ENCODE results near the gene POLR1E.
A peak's percentile ranks its signal among the peaks of the same experiment; 100 is the strongest.
"Not testable (repeated sequence)": the region's sequence is repeated elsewhere in the genome, so short reads cannot be mapped to it uniquely, and the experiment has no call there.

POLR1E gene

GRCh38 chr9:37495571-37495970 lies 9.8 kb downstream of the POLR1E start:
- intact Hi-C loops (cut with DNase I) = no loop called here
- peak in 1 of 42 donors; percentile 13 for DNase-seq

- intact Hi-C loops (cut with DNase I) = no loop called here
- DNase-seq = peak in 1 of 42 donors; percentile 15
Observed at GRCh38 chr9:37496020-37496419, 10.3 kb downstream of the POLR1E start.

GRCh38 chr9:37497320-37497719 lies 11.6 kb downstream of the POLR1E start:
- DNase-seq = peak in 1 of 42 donors; percentile 12
- intact Hi-C loops (cut with DNase I) = no loop called here

- intact Hi-C loops (cut with DNase I) = no loop called here
Observed at GRCh38 chr9:37498457-37498856, 12.7 kb downstream of the POLR1E start.

GRCh38 chr9:37499297-37499696 lies 13.5 kb downstream of the POLR1E start:
- no peak for DNase-seq
- intact Hi-C loops (cut with DNase I) = no loop called here

More at GRCh38 chr9:37498457-37498856, 12.7 kb downstream of the POLR1E start:
- peak in 1 of 42 donors; percentile 3 for DNase-seq

- intact Hi-C loops (cut with DNase I) = no loop called here
- no peak for DNase-seq
Observed at GRCh38 chr9:37501957-37502596, 16.3 kb downstream of the POLR1E start.

GRCh38 chr9:37503736-37504135 lies 18.0 kb downstream of the POLR1E start:
- no peak for DNase-seq
- intact Hi-C loops (cut with DNase I) = no loop called here

GRCh38 chr9:37504605-37505004 lies 18.9 kb downstream of the POLR1E start:
- DNase-seq = peak in 1 of 42 donors; percentile 2
- intact Hi-C loops (cut with DNase I) = no loop called here

GRCh38 chr9:37507566-37508134 lies 21.9 kb downstream of the POLR1E start:
- DNase-seq = no peak
- intact Hi-C loops (cut with DNase I) = no loop called here

GRCh38 chr9:37508135-37508833 lies 22.5 kb downstream of the POLR1E start:
- intact Hi-C loops (cut with DNase I) = no loop called here
- DNase-seq = no peak

GRCh38 chr9:37508834-37509206 lies 23.1 kb downstream of the POLR1E start:
- intact Hi-C loops (cut with DNase I) = no loop called here
- DNase-seq = peak in 23 of 42 donors; percentile 9 to 74 (median 37)

- intact Hi-C loops (cut with DNase I) = no loop called here
- DNase-seq = no peak
Observed at GRCh38 chr9:37509536-37509935, 23.8 kb downstream of the POLR1E start.

- intact Hi-C loops (cut with DNase I); DNase-seq: not testable (repeated sequence)
Observed at GRCh38 chr9:37510053-37510452, 24.3 kb downstream of the POLR1E start.

- DNase-seq = no peak
- intact Hi-C loops (cut with DNase I) = no loop called here
Observed at GRCh38 chr9:37511016-37512010, 25.6 kb downstream of the POLR1E start.

- intact Hi-C loops (cut with DNase I) = no loop called here
- no peak for DNase-seq
Observed at GRCh38 chr9:37512437-37512836, 26.7 kb downstream of the POLR1E start.

- intact Hi-C loops (cut with DNase I) = not testable (repeated sequence)
Observed at GRCh38 chr9:37514415-37514814, 28.7 kb downstream of the POLR1E start.

GRCh38 chr9:37514999-37515398 lies 29.3 kb downstream of the POLR1E start:
- no peak for DNase-seq

More at GRCh38 chr9:37514415-37514814, 28.7 kb downstream of the POLR1E start:
- DNase-seq = not testable (repeated sequence)

GRCh38 chr9:37515620-37516258 lies 30.0 kb downstream of the POLR1E start:
- no peak for DNase-seq
- intact Hi-C loops (cut with DNase I) = no loop called here

More at GRCh38 chr9:37514999-37515398, 29.3 kb downstream of the POLR1E start:
- intact Hi-C loops (cut with DNase I) = no loop called here

- intact Hi-C loops (cut with DNase I) = no loop called here
- no peak for DNase-seq
Observed at GRCh38 chr9:37517923-37518322, 32.2 kb downstream of the POLR1E start.

Data from head of caudate nucleus (tissue), 42 donors.